Measurements from ENCODE around the gene EI24.

DNA sequence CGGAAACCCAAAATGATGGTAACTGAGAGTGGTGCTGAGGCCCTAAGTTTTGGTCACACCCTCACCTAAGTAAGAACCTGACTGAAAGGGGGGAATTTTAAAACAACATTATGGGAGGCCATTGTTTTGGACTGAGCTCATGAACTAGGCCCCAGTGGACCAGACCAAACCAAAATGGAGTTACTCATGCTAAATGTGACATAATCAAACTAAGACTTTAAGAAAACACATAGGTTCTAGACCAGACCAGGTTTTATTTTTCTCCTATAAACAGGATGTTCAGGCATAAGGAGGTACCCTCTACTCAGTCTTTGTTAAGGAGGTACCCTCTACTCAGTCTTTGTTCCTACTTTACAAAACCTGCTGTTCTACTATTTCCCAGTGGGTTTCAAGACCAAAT is 7.4 kb upstream of the EI24 start:
- TF ChIP-seq, protein P1, sequence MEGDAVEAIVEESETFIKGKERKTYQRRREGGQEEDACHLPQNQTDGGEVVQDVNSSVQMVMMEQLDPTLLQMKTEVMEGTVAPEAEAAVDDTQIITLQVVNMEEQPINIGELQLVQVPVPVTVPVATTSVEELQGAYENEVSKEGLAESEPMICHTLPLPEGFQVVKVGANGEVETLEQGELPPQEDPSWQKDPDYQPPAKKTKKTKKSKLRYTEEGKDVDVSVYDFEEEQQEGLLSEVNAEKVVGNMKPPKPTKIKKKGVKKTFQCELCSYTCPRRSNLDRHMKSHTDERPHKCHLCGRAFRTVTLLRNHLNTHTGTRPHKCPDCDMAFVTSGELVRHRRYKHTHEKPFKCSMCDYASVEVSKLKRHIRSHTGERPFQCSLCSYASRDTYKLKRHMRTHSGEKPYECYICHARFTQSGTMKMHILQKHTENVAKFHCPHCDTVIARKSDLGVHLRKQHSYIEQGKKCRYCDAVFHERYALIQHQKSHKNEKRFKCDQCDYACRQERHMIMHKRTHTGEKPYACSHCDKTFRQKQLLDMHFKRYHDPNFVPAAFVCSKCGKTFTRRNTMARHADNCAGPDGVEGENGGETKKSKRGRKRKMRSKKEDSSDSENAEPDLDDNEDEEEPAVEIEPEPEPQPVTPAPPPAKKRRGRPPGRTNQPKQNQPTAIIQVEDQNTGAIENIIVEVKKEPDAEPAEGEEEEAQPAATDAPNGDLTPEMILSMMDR (IDR thresholded peaks at IDR 0.05; ENCODE audit: insufficient read depth, low read depth, low read length) = no peak
- TF ChIP-seq EZH2 (IDR thresholded peaks at IDR 0.05; ENCODE audit: insufficient read depth, low read length) = no peak

Measured in astrocyte (in vitro differentiated cells and primary cell).